WTC11 (cell line): Measurements from ENCODE around the gene CHRNA4. TPM values are rescaled to one million over a fixed set of nuclear protein-coding genes. Genes with fewer than 3 reads are reported as not detected.

Source experiments
- ATAC-seq: fragments of 200-7000 bp; cut with Tn5 transposase; 2 replicates; pipeline ENCODE4 v1.10.0; 2021; ENCODE audit warnings: mild to moderate bottlenecking, moderate library complexity
- CTCF ChIA-PET: fragments of 300-600 bp; sonication (Branson Sonifier 250); formaldehyde crosslinking; loops from one replicate; lab custom pipeline; 2021; ENCODE audit warnings: antibody characterized with exemption; lab: Charles Lee
- POLR2A ChIA-PET: fragments of 350-600 bp; sonication (Branson Sonifier 250); formaldehyde crosslinking; loops from one replicate; lab custom pipeline; 2021; ENCODE audit warnings: antibody characterized with exemption; lab: Charles Lee
- DNase-seq: peaks from one replicate; pipeline ENCODE4 v3.0.0; 2021; ENCODE audit warnings: low spot score
- H3K27ac Mint-ChIP-seq: 2 replicates; pipeline ENCODE4 v1.8.0; 2021; ENCODE audit warnings: mixed read lengths
- H3K27me3 Mint-ChIP-seq: 2 replicates; pipeline ENCODE4 v1.8.0; 2021; ENCODE audit warnings: low read depth, mild to moderate bottlenecking, moderate library complexity, mixed read lengths
- H3K36me3 Mint-ChIP-seq: 2 replicates; pipeline ENCODE4 v1.8.0; 2021; ENCODE audit warnings: mixed read lengths
- H3K4me1 Mint-ChIP-seq: 2 replicates; pipeline ENCODE4 v1.8.0; 2022; ENCODE audit warnings: mixed read lengths
- H3K4me3 Mint-ChIP-seq: 2 replicates; pipeline ENCODE4 v1.8.0; 2021; ENCODE audit warnings: mild to moderate bottlenecking, moderate library complexity, mixed read lengths
- H3K9me3 Mint-ChIP-seq: 2 replicates; pipeline ENCODE4 v1.8.0; 2021; ENCODE audit warnings: mixed read lengths
- AFF4 ChIP-seq: sonication (generic); formaldehyde crosslinking; IDR thresholded peaks from 2 replicates; pipeline ENCODE4 v1.8.1; 2023; ENCODE audit warnings: mild to moderate bottlenecking, missing genetic modification reagents, borderline replicate concordance
- ARID4B ChIP-seq: sonication (generic); formaldehyde crosslinking; IDR thresholded peaks from 2 replicates; pipeline ENCODE4 v1.8.0; 2023; ENCODE audit warnings: missing genetic modification reagents, mild to moderate bottlenecking, borderline replicate concordance
- ATF6 ChIP-seq: sonication (generic); formaldehyde crosslinking; IDR thresholded peaks from 2 replicates; pipeline ENCODE4 v1.8.1; 2023; ENCODE audit warnings: mild to moderate bottlenecking, missing genetic modification reagents
- CTCF ChIP-seq: fragments of 200-600 bp; IDR thresholded peaks from 2 replicates; pipeline ENCODE4 v1.8.0; 2022; ENCODE audit warnings: antibody characterized with exemption
- EMX1 ChIP-seq: fragments of 250-450 bp; sonication (Bioruptor Pico); IDR thresholded peaks from 2 replicates; pipeline ENCODE4 v1.8.0; 2021; ENCODE audit warnings: mild to moderate bottlenecking
- ETV6 ChIP-seq: sonication (generic); formaldehyde crosslinking; IDR thresholded peaks from 2 replicates; pipeline ENCODE4 v1.8.1; 2022; ENCODE audit warnings: mild to moderate bottlenecking, missing genetic modification reagents
- FOXP4 ChIP-seq: sonication (generic); formaldehyde crosslinking; IDR thresholded peaks from 2 replicates; pipeline ENCODE4 v1.8.0; 2022; ENCODE audit warnings: mild to moderate bottlenecking, missing genetic modification reagents
- GRHL2 ChIP-seq: fragments of 250-450 bp; sonication (Bioruptor Pico); IDR thresholded peaks from 2 replicates; pipeline ENCODE4 v1.8.0; 2022; ENCODE audit warnings: mild to moderate bottlenecking, moderate library complexity; ENCODE audit not compliant: insufficient replicate concordance, severe bottlenecking
- HMGA2 ChIP-seq: fragments of 250-450 bp; sonication (Bioruptor Pico); IDR thresholded peaks from 2 replicates; pipeline ENCODE4 v1.4.0; 2021; ENCODE audit warnings: mild to moderate bottlenecking, moderate library complexity
- NFATC4 ChIP-seq: fragments of 250-450 bp; sonication (Bioruptor Pico); IDR thresholded peaks from 2 replicates; pipeline ENCODE4 v1.9.0; 2021; ENCODE audit warnings: mild to moderate bottlenecking
- SMAD4 ChIP-seq: sonication (generic); formaldehyde crosslinking; IDR thresholded peaks from 2 replicates; pipeline ENCODE4 v1.8.0; 2022; ENCODE audit warnings: mild to moderate bottlenecking, missing genetic modification reagents
- TP53 ChIP-seq: sonication (generic); formaldehyde crosslinking; IDR thresholded peaks from 2 replicates; pipeline ENCODE4 v1.8.1; 2023; ENCODE audit warnings: mild to moderate bottlenecking, missing genetic modification reagents
- ZBTB21 ChIP-seq: sonication (generic); formaldehyde crosslinking; IDR thresholded peaks from 2 replicates; pipeline ENCODE4 v1.8.1; 2023; ENCODE audit warnings: mild to moderate bottlenecking, missing genetic modification reagents, borderline replicate concordance
- ZNF532 ChIP-seq: fragments of 250-450 bp; sonication (Bioruptor Pico); IDR thresholded peaks from 2 replicates; pipeline ENCODE4 v1.9.0; 2021; ENCODE audit warnings: mild to moderate bottlenecking, borderline replicate concordance
- total RNA-seq: library from RNA; stranded (reverse); gene quantifications from 3 replicates; pipeline ENCODE4 v1.2.3, GENCODE V29; 2021

Gene CHRNA4
- total RNA-seq, 1 experiment from 2014 or later, result 2.5 TPM

GRCh38 chr20:63325554-63326313 is 35.4 kb downstream of the CHRNA4 start:
- no peaks in the 10 kb centered on the region for H3K36me3 Mint-ChIP-seq
- CTCF ChIA-PET, result interaction anchor here (0.8 to 1.1 kb wide), 2 partner anchors 56 to 57 kb away, joined by 4 read pairs; no protein-coding TSS in a partner anchor
- no peaks in the 10 kb centered on the region for H3K27me3 Mint-ChIP-seq
- TF ChIP-seq GRHL2, result no peak
- TF ChIP-seq TP53 (CRISPR knock-in tag), result no peak
- TF ChIP-seq ZBTB21 (CRISPR knock-in tag), result no peak
- no peak for TF ChIP-seq AFF4
- no peak for TF ChIP-seq ATF6 (CRISPR knock-in tag)
- no peak for DNase-seq
- ATAC-seq, result no peak
- POLR2A ChIA-PET, result no interaction called here
- no peak overlapping the region for H3K27ac Mint-ChIP-seq
- H3K4me1 Mint-ChIP-seq, result peaks cover 2% of the 10 kb centered on the region; the same call in 1 of the 2 replicates
- H3K9me3 Mint-ChIP-seq, result no peaks in the 10 kb centered on the region
- no peak overlapping the region for H3K4me3 Mint-ChIP-seq

GRCh38 chr20:63325021-63325471 is 36.1 kb downstream of the CHRNA4 start:
- DNase-seq (no peak), ATAC-seq (no peak)
- no peaks in the 10 kb centered on the region for H3K9me3 Mint-ChIP-seq
- H3K4me3 Mint-ChIP-seq, result no peak overlapping the region
- ChIA-PET POLR2A (no interaction called here), CTCF (interaction anchor here (0.8 to 1.1 kb wide), 2 partner anchors 57 kb away, joined by 3 to 4 read pairs; no protein-coding TSS in a partner anchor)
- peaks cover 2% of the 10 kb centered on the region; the same call in 1 of the 2 replicates for H3K4me1 Mint-ChIP-seq
- H3K27me3 Mint-ChIP-seq, result no peaks in the 10 kb centered on the region
- H3K36me3 Mint-ChIP-seq, result no peaks in the 10 kb centered on the region
- no peak overlapping the region for H3K27ac Mint-ChIP-seq
- no peak for TF ChIP-seq ZBTB21 (CRISPR knock-in tag)
- no peak for TF ChIP-seq SMAD4
- no peak for TF ChIP-seq FOXP4 (CRISPR knock-in tag)
- no peak for TF ChIP-seq ARID4B (CRISPR knock-in tag)
- no peak for TF ChIP-seq ZNF532 (CRISPR knock-in tag)
- no peak for TF ChIP-seq HMGA2 (CRISPR knock-in tag)
- no peak for TF ChIP-seq EMX1 (CRISPR knock-in tag)
- no peak for TF ChIP-seq CTCF
- no peak for TF ChIP-seq NFATC4 (CRISPR knock-in tag)
- no peak for TF ChIP-seq ETV6 (CRISPR knock-in tag)
